Transverse colon (tissue), 4 donors: ENCODE data around the gene OSGEPL1. TPM values are rescaled to one million over a fixed set of nuclear protein-coding genes. Genes with fewer than 3 reads are reported as not detected.

ENCODE experiments used
- DNase-seq: peaks from one replicate; pipeline ENCODE4 v3.0.0-alpha.2; 2019
- H3K27ac ChIP-seq, 4 donors: fragments of 200-600 bp; sonication (generic); 2 replicates each; pipeline ENCODE4 v1.5.1; 2016 to 2018; ENCODE audit warnings: inconsistent platforms in 4 of 4
- H3K27me3 ChIP-seq: fragments of 200-600 bp; sonication (generic); 2 replicates; pipeline ENCODE4 v1.5.1; 2017; ENCODE audit warnings: inconsistent platforms
- H3K36me3 ChIP-seq, 4 donors: fragments of 200-600 bp; sonication (generic); 2 replicates each; pipeline ENCODE4 v1.5.1; 2017 to 2019; ENCODE audit warnings: inconsistent platforms in 4 of 4
- H3K4me1 ChIP-seq, 4 donors: fragments of 200-600 bp; sonication (generic); 2 replicates each; pipeline ENCODE4 v1.5.1; 2017 to 2020; ENCODE audit warnings: inconsistent platforms in 4 of 4
- H3K4me3 ChIP-seq, 4 donors: fragments of 200-600 bp; sonication (generic); 1 replicate in 1 of 4; 2 replicates in 3 of 4; pipeline versions ENCODE4 v1.5.1 to v1.6.1; 2017 to 2019; ENCODE audit warnings: inconsistent platforms in 4 of 4
- H3K9me3 ChIP-seq, 2 donors: fragments of 200-600 bp; sonication (generic); 2 replicates each; pipeline ENCODE4 v1.5.1; 2017 to 2019; ENCODE audit warnings: inconsistent platforms in 2 of 2
- EP300 ChIP-seq: sonication (generic); formaldehyde crosslinking; IDR thresholded peaks from one replicate; pipeline ENCODE4 v1.6.1; 2017; ENCODE audit warnings: antibody characterized with exemption, low read depth
- POLR2A ChIP-seq: fragments of 450-650 bp; IDR thresholded peaks from one replicate; pipeline ENCODE4 v1.6.1; 2016; ENCODE audit warnings: antibody characterized with exemption, mild to moderate bottlenecking, moderate library complexity
- POLR2AphosphoS5 ChIP-seq, 3 donors: sonication (generic); formaldehyde crosslinking; IDR thresholded peaks; one replicate each; pipeline ENCODE4 v1.6.1; 2016; ENCODE audit warnings: antibody characterized with exemption in 3 of 3
- WGBS, 2 donors: methylation state at CpG; one replicate each; pipeline ENCODE4 v1.1.5; 2018; ENCODE audit warnings: low coverage in 1 of 2; 5-methylcytosine and 5-hydroxymethylcytosine counted together
- in situ Hi-C, 4 donors: fragments of 200-750 bp; cut with MboI; loops; one replicate each; pipeline versions ENCODE4 v1.15.0 to v1.15.1; 2017; ENCODE audit warnings: low sequenced_read_pairs in 3 of 4, low pct_ligation_motif_present in 1 of 4, low pct_unique_long_range_greater_than_20kb in 1 of 4
- intact Hi-C: fragments of 100-400 bp; cut with DNase I; formaldehyde crosslinking; loops from one replicate; pipeline ENCODE4 v1.15.1; 2023; ENCODE audit warnings: low total_unique reads
- total RNA-seq, 4 donors: library from RNA; depleted of rRNA; stranded (reverse); fragments of >200 nt; gene quantifications; one replicate each; pipeline ENCODE4 v1.1.0, GENCODE V29; 2016
- TF ChIP-seq, protein P1 (sequence below), 5 experiments: fragments of 200-600 bp in 3 of 5; fragments of 450-650 bp in 2 of 5; sonication (generic) in 3 of 5; IDR thresholded peaks; 1 replicate in 2 of 5; 2 replicates in 3 of 5; pipeline ENCODE4 v1.5.1; 2016 to 2017; ENCODE audit warnings: antibody characterized with exemption in 5 of 5, inconsistent platforms in 3 of 5, mild to moderate bottlenecking in 2 of 5, moderate library complexity in 1 of 5

OSGEPL1 gene
- total RNA-seq, 4 donors from 2014 or later, result 2.7 to 14.7 (median 5.1) TPM; not detected in 1

GRCh38 chr2:189794310-189794709 is 31.7 kb upstream of the OSGEPL1 start:
- TF ChIP-seq, protein P1, sequence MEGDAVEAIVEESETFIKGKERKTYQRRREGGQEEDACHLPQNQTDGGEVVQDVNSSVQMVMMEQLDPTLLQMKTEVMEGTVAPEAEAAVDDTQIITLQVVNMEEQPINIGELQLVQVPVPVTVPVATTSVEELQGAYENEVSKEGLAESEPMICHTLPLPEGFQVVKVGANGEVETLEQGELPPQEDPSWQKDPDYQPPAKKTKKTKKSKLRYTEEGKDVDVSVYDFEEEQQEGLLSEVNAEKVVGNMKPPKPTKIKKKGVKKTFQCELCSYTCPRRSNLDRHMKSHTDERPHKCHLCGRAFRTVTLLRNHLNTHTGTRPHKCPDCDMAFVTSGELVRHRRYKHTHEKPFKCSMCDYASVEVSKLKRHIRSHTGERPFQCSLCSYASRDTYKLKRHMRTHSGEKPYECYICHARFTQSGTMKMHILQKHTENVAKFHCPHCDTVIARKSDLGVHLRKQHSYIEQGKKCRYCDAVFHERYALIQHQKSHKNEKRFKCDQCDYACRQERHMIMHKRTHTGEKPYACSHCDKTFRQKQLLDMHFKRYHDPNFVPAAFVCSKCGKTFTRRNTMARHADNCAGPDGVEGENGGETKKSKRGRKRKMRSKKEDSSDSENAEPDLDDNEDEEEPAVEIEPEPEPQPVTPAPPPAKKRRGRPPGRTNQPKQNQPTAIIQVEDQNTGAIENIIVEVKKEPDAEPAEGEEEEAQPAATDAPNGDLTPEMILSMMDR (IDR thresholded peaks at IDR 0.05), result no peak
- TF ChIP-seq POLR2A (no peak), POLR2AphosphoS5 (IDR thresholded peaks at IDR 0.05) (no peak), EP300 (no peak)
- H3K9me3 ChIP-seq, result no peaks in the 10 kb centered on the region
- H3K36me3 ChIP-seq, result peaks cover 0 to 17% (median 2%) of the 10 kb centered on the region in 4 donors
- no peak overlapping the region for H3K4me3 ChIP-seq
- intact Hi-C loops (no loop called here), in situ Hi-C loops (loop anchor here in 1 of 4 donors (25.0 kb wide), 1 partner anchor 132 kb away; the partner anchor contains the start of genes ANKAR and ASNSD1)
- no peak for DNase-seq
- no peak overlapping the region for H3K27ac ChIP-seq
- H3K27me3 ChIP-seq, result no peaks in the 10 kb centered on the region
- 90 to 100% methylated on average over 1 of the region's 1 CpG for WGBS, 2 donors
- no peaks in the 10 kb centered on the region for H3K4me1 ChIP-seq

- intact Hi-C loops, result no loop called here
- Histone ChIP-seq H3K27ac (no peak overlapping the region), H3K4me3 (no peak overlapping the region), H3K9me3 (no peaks in the 10 kb centered on the region), H3K4me1 (no peaks in the 10 kb centered on the region), H3K36me3 (peaks cover 0 to 15% (median 2%) of the 10 kb centered on the region in 4 donors), H3K27me3 (no peaks in the 10 kb centered on the region)
- no peak for DNase-seq
- WGBS, 2 donors, result 82 to 91% methylated on average over 7 to 12 of the region's 12 CpGs
- no peak for TF ChIP-seq EP300
- TF ChIP-seq, protein P1 (IDR thresholded peaks at IDR 0.05), result no peak
- no peak for TF ChIP-seq POLR2A
- no peak for TF ChIP-seq POLR2AphosphoS5 (IDR thresholded peaks at IDR 0.05)
- in situ Hi-C loops, result loop anchor here in 1 of 4 donors (25.0 kb wide), 1 partner anchor 129 kb away; the partner anchor contains the start of genes ANKAR and ASNSD1
Observed at GRCh38 chr2:189791338-189792042, 28.9 kb upstream of the OSGEPL1 start.

- Histone ChIP-seq H3K4me1 (peaks cover 16 to 31% (median 22%) of the 10 kb centered on the region in 4 donors), H3K27ac (peak within 1 kb of the TSS; percentile 93 to 96 (median 94)), H3K9me3 (no peaks in the 10 kb centered on the region), H3K4me3 (peak within 1 kb of the TSS; percentile 61 to 73 (median 68)), H3K36me3 (peaks cover 0 to 18% (median under 1%) of the 10 kb centered on the region in 4 donors), H3K27me3 (no peaks in the 10 kb centered on the region)
- TF ChIP-seq, protein P1 (IDR thresholded peaks at IDR 0.05), result peak in 3 of 5 experiments; percentile 8 to 19 (median 18)
- TF ChIP-seq POLR2AphosphoS5 (IDR thresholded peaks at IDR 0.05), result peak; percentile 87 to 96 (median 95)
- no peak for TF ChIP-seq EP300
- TF ChIP-seq POLR2A, result peak; percentile 96
- 1% methylated on average over 40 of the region's 96 CpGs; no CpG with 5 or more reads in 1 of the 2 donors for WGBS, 2 donors
- in situ Hi-C loops, result loop anchor here in 1 of 4 donors (25.0 kb wide), 1 partner anchor 122 kb away; the partner anchor contains the start of genes ANKAR and ASNSD1
- peak; percentile 97 for DNase-seq
- intact Hi-C loops, result no loop called here
Observed at GRCh38 chr2:189783927-189784867, 21.6 kb upstream of the OSGEPL1 start, which contains the start of the genes ORMDL1 and PMS1. TSS of gene ORMDL1 (minus strand) at chr2:189784339. CDS start at chr2:189782595, 1,744 bp downstream. TSS of gene PMS1 (plus strand) at chr2:189784450. CDS start at chr2:189791810, 7,360 bp downstream.
